Measurements from ENCODE around the gene WASF2. TPM values are rescaled to one million over a fixed set of nuclear protein-coding genes. Genes with fewer than 3 reads are reported as not detected.

WASF2 gene
- total and polyA plus RNA-seq, 2 of the 8 experiments (the other 6 are each of a cell fraction or from before 2014, with no cell fraction given), result 32.1 to 86.6 TPM

GRCh38 chr1:27451343-27451742 lies 38.6 kb downstream of the WASF2 start (continued):
- no peak for TF ChIP-seq YY1 (IDR thresholded peaks at IDR 0.05; ENCODE audit: low read depth, low read length)
- no peak for TF ChIP-seq CEBPB (IDR thresholded peaks at IDR 0.05; ENCODE audit: low read depth, low read length)
- no peak for TF ChIP-seq POU5F1 (IDR thresholded peaks at IDR 0.05; ENCODE audit: low read depth, low read length)

Data from H1 (cell line).